CD4-positive, alpha-beta T cell treated with Interleukin-10 for 1 hour (primary cell): Measurements from ENCODE around the gene MTM1.

Experiments
- DNase-seq: peaks from one replicate; pipeline ENCODE4 v3.0.0-alpha.2; 2020

The MTM1 gene

GRCh38 chrX:150568320-150569154 is at the start of gene MTM1:
Gene MTM1 (plus strand): TSS chrX:150568621. CDS start chrX:150592615, 23,994 bp downstream.
- DNase-seq = peak; percentile 94

- DNase-seq = no peak
These were observed 45.9 kb upstream of the MTM1 start for GRCh38 chrX:150522494-150522893.

GRCh38 chrX:150525061-150525919 is 43.1 kb upstream of the MTM1 start:
- no peak for DNase-seq

- no peak for DNase-seq
These were observed 41.7 kb upstream of the MTM1 start for GRCh38 chrX:150526692-150527091.

- no peak for DNase-seq
These were observed 41.3 kb upstream of the MTM1 start for GRCh38 chrX:150527108-150527507.

- no peak for DNase-seq
These were observed 38.8 kb upstream of the MTM1 start for GRCh38 chrX:150529587-150529986.

- DNase-seq = no peak
These were observed 37.6 kb upstream of the MTM1 start for GRCh38 chrX:150530821-150531220.

- no peak for DNase-seq
These were observed 37.0 kb upstream of the MTM1 start for GRCh38 chrX:150531467-150531866.

GRCh38 chrX:150533863-150534262 is 34.6 kb upstream of the MTM1 start:
- DNase-seq = no peak

- DNase-seq = no peak
These were observed 31.8 kb upstream of the MTM1 start for GRCh38 chrX:150536455-150537116.

GRCh38 chrX:150537851-150538250 is 30.6 kb upstream of the MTM1 start:
- no peak for DNase-seq

GRCh38 chrX:150540965-150541364 is 27.5 kb upstream of the MTM1 start:
- no peak for DNase-seq

- no peak for DNase-seq
These were observed 25.6 kb upstream of the MTM1 start for GRCh38 chrX:150542846-150543229.

- no peak for DNase-seq
These were observed 24.9 kb upstream of the MTM1 start for GRCh38 chrX:150543230-150544155.

GRCh38 chrX:150544222-150544787 is 24.1 kb upstream of the MTM1 start:
- DNase-seq = peak; percentile 12

- no peak for DNase-seq
These were observed 23.3 kb upstream of the MTM1 start for GRCh38 chrX:150544835-150545770.

- DNase-seq = peak; percentile 53
These were observed 21.7 kb upstream of the MTM1 start for GRCh38 chrX:150546711-150547153.

GRCh38 chrX:150547375-150548115 is 20.9 kb upstream of the MTM1 start:
- DNase-seq = peak; percentile 15

GRCh38 chrX:150548251-150548650 is 20.2 kb upstream of the MTM1 start:
- no peak for DNase-seq

GRCh38 chrX:150548684-150549083 is 19.7 kb upstream of the MTM1 start:
- no peak for DNase-seq
